Measurements from ENCODE around the gene RSPH1. TPM values are rescaled to one million over a fixed set of nuclear protein-coding genes. Genes with fewer than 3 reads are reported as not detected.

RSPH1 gene
- polyA plus RNA-seq, 1 of the 3 experiments (the other 2 are of a cell fraction), result 0.97 TPM

GRCh38 chr21:42423197-42423675 lies 72.8 kb downstream of the RSPH1 start:
- Histone ChIP-seq H3K4me3 (ENCODE audit: low read depth in 2 of 2, low read length in 1 of 2) (no peak overlapping the region), H3K79me2 (ENCODE audit: insufficient read depth) (no peaks in the 10 kb centered on the region), H3K36me3 (replicated peaks in 1 of 2; ENCODE audit: control insufficient read depth in 1 of 2, insufficient read depth in 2 of 2, low read length in 1 of 2) (no peaks in the 10 kb centered on the region), H3K9me3 (no peaks in the 10 kb centered on the region), H3K27ac (ENCODE audit: low read depth in 2 of 2, low read length in 1 of 2) (no peak overlapping the region), H4K20me1 (ENCODE audit: insufficient read depth) (no peaks in the 10 kb centered on the region), H3K27me3 (ENCODE audit: insufficient read depth) (no peaks in the 10 kb centered on the region), H2AFZ (ENCODE audit: low read depth) (no peak overlapping the region), H3F3A (replicated peaks; ENCODE audit: insufficient read depth) (no peaks in the 10 kb centered on the region), H3K9me2 (no peaks in the 10 kb centered on the region), H3K9ac (no peak overlapping the region), H3K4me1 (ENCODE audit: control insufficient read depth in 1 of 2, insufficient read depth in 2 of 2, low read depth in 1 of 2, low read length in 1 of 2) (peaks cover 0 to 6% of the 10 kb centered on the region in 2 experiments; a peak in 2 of 4 replicates), H3K4me2 (no peak overlapping the region)
- TF ChIP-seq RFX5 (IDR thresholded peaks at IDR 0.05; ENCODE audit: low read length), result no peak
- no peak for TF ChIP-seq EZH2phosphoT487 (IDR thresholded peaks at IDR 0.05; ENCODE audit: borderline replicate concordance, low read depth)
- no peak for TF ChIP-seq MXI1 (IDR thresholded peaks at IDR 0.05; ENCODE audit: low read depth, low read length)
- no peak for TF ChIP-seq EP300 (IDR thresholded peaks at IDR 0.05; ENCODE audit: borderline replicate concordance in 1 of 2, low read depth in 1 of 2, low read length in 1 of 2)
- no peak for TF ChIP-seq TCF12 (IDR thresholded peaks at IDR 0.05)
- TF ChIP-seq MAX (IDR thresholded peaks at IDR 0.05; ENCODE audit: low read depth), result no peak
- TF ChIP-seq GABPA (IDR thresholded peaks at IDR 0.05; ENCODE audit: low read depth), result no peak
- no peak for TF ChIP-seq YY1 (IDR thresholded peaks at IDR 0.05; ENCODE audit: low read depth)
- TF ChIP-seq IRF3 (IDR thresholded peaks at IDR 0.05; ENCODE audit: low read depth, low read length), result no peak
- no peak for TF ChIP-seq MEF2A (IDR thresholded peaks at IDR 0.05; ENCODE audit: borderline replicate concordance, low read depth)
- WGBS (ENCODE audit: low lambda C conversion rate), result 27% methylated on average over 10 of the region's 10 CpGs
- ChIA-PET POLR2A (no interaction called here), CTCF (interaction anchor here (1.1 kb wide), 1 partner anchor 12 kb away, joined by 3 read pairs; no protein-coding TSS in a partner anchor)
- no peak for DNase-seq

Other genes with a start within 250 kb of the RSPH1 start
- gene TFF3, start 180.8 kb downstream of the RSPH1 start, polyA plus RNA-seq (2012; rRNA removed), result not detected in 2 replicates
- not detected in 2 replicates for gene TFF2, start 145.2 kb downstream of the RSPH1 start, polyA plus RNA-seq (2012; rRNA removed)
- not detected in 2 replicates for gene TFF1, start 129.7 kb downstream of the RSPH1 start, polyA plus RNA-seq (2012; rRNA removed)
- gene TMPRSS3, start 100.2 kb downstream of the RSPH1 start, polyA plus RNA-seq (2012; rRNA removed), result not detected in 2 replicates
- not detected in 2 replicates for gene UBASH3A, start 92.3 kb downstream of the RSPH1 start, polyA plus RNA-seq (2012; rRNA removed)
- 1.6 and 2.8 TPM in 2 replicates for gene SLC37A1, start 17.6 kb upstream of the RSPH1 start, polyA plus RNA-seq (2012; rRNA removed)
- 0.28 and 0.54 TPM in 2 replicates for gene PDE9A, start 157.4 kb upstream of the RSPH1 start, polyA plus RNA-seq (2012; rRNA removed)